Activated effector memory CD4-positive, alpha-beta T cell treated with Interleukin-2 at 50 U/mL for 16 hours (primary cell): Measurements from ENCODE around the gene D2HGDH.
"Not testable (repeated sequence)": the region's sequence is repeated elsewhere in the genome, so short reads cannot be mapped to it uniquely, and the experiment has no call there.

Source experiments
- DNase-seq: peaks from one replicate; pipeline ENCODE4 v3.0.0-alpha.2; 2020

The D2HGDH gene

DNA sequence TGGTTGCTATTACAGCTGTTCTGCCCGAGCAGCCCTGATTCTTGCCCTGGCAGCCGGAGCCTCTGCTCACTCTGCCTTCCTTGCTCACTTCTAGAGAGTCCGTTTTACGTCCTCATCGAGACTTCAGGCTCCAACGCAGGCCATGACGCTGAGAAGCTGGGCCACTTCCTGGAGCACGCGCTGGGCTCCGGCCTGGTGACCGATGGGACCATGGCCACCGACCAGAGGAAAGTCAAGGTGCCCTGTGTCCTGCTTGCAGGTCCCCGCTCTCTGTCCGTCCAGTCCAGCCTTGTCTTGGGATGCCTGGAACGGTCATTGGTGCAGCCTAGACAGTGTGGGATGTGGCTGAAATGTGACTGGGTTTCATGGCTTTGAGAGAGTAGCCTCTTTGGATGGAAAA is 16.7 kb downstream of the D2HGDH start:
- DNase-seq: no peak

DNA sequence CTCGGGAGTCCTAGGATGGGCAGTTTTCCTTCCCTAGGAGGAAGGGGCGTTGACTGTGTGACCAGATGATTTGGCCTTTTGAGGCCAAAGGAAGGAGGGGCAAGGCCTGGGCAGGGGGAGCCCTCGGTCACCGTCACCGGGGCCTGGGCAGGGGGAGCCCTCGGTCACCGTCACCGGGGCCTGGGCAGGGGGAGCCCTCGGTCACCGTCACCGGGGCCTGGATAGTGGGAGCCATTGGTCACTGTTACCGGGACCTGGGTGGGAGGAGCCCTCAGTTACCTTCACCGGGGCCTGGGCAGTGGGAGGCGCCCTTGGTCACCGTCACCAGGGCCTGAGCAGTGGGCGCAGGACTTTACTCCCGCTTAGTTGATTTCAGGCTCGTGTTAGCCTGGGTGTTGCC is 17.3 kb downstream of the D2HGDH start:
- DNase-seq: no peak

GRCh38 chr2:241752253-241752652 is 17.8 kb downstream of the D2HGDH start:
- no peak for DNase-seq

- DNase-seq: no peak
Observed at GRCh38 chr2:241752689-241753276, 18.4 kb downstream of the D2HGDH start.

DNA sequence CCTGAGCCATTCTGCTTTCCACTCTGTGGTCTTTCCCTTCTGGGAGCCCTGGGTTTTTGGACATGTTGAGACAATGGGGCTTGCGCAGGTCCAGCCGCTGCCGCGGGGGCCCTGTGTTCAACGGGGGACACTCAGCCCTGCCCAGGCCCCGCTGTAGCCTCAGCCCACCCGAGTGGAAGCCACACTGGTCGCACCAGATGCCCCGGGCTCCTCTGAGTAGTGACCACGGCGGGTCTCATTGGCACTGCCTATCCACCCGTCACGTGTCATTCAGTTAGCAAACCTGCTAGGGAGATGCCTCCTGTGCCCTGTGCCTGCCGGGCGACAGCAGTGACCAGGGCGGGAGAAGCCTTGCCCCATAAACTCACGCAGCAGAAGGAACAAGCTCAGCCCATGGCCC is 19.1 kb downstream of the D2HGDH start:
- DNase-seq: no peak

- DNase-seq: no peak
Observed at GRCh38 chr2:241754042-241754441, 19.6 kb downstream of the D2HGDH start.

DNA sequence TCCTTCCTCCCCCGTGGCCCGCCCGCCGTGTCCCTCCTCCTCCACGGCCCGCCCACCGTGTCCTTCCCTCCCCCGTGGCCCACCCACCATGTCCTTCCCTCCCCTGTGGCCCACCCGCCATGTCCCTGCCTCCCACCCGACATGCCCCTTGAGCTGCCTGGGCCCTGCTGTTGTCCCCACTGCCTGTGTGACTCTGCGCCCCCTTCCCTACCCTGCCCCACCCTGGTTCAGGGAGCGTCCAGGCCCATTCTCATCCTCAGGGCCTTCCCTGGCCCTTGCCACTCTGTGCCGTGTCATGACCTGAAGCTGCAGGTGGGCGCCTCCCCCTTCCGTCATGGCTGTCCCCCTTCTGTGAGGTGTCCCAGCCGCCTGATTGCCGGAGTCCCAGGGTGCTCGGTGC is 20.7 kb downstream of the D2HGDH start:
- DNase-seq: no peak

DNA sequence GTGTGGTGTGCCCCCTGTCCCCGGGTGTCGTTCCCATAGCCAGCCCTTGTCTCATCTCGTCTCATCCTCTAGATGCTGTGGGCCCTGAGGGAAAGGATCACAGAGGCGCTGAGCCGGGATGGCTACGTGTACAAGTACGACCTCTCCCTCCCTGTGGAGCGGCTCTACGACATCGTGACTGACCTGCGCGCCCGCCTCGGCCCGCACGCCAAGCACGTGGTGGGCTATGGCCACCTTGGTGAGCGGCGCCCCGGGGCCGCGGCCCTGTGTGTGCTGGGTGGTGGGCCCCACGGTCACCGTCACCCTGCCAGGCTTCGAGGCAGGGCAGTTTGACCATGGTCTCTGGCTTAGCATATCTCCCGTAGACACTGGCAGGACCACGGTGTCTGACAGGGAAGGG is 21.3 kb downstream of the D2HGDH start:
- no peak for DNase-seq

GRCh38 chr2:241759067-241759807 is 24.8 kb downstream of the D2HGDH start:
- no peak for DNase-seq

DNA sequence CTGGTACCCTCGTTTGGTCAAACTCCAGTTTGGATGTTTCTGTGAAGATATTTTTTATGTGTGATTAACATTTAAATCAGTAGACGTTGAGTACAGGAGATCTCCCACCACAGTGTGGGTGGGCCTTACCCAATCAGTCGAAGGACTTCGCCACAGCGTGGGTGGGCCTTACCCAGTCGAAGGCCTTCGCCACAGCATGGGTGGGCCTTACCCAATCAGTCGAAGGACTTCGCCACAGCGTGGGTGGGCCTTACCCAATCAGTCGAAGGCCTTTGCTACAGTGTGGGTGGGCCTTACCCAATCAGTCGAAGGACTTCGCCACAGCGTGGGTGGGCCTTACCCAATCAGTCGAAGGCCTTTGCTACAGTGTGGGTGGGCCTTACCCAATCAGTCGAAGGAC is 25.5 kb downstream of the D2HGDH start:
- not testable (repeated sequence) for DNase-seq

DNA sequence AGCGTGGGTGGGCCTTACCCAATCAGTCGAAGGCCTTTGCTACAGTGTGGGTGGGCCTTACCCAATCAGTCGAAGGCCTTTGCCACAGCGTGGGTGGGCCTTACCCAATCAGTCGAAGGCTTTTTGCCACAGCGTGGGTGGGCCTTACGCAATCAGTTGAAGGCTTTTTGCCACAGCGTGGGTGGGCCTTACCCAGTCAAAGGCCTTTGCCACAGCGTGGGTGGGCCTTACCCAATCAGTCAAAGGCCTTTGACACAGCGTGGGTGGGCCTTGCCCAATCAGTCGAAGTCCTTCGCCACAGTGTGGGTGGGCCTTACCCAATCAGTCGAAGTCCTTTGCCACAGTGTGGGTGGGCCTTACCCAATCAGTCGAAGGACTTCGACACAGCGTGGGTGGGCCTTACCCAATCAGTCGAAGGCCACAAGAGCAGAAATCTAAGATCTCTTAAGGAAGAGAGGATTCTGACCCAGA is 25.9 kb downstream of the D2HGDH start:
- DNase-seq: no peak

DNA sequence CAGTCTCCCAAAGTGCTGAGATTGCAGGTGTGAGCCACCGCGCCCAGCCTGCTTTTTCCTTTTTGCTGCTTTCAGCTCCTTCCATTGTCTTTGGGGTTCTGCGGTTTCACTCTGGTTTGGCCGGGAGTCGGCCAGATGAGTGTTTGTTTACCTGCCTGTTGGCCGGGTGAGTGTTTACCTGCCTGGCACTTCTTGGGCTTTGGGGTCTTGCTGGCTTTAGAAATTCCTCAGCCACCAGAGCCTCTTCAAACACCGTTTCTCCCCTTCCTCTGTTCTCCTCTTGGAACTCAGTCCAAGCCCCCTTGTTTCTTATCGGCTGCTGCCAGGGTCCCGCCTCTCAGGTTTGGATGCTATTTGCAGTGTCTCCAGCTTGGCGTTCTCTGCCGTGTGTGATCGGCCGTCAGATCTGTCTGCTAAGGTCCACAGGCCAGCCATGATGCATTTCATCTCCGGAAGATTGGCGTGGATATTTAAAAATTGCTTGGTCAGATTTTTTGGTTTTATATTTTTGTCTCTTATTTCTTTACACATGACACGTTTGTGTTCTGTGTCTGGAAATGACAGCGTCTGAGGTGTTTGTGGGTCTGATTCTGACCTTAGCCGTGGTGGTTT is 28.0 kb downstream of the D2HGDH start:
- no peak for DNase-seq

DNA sequence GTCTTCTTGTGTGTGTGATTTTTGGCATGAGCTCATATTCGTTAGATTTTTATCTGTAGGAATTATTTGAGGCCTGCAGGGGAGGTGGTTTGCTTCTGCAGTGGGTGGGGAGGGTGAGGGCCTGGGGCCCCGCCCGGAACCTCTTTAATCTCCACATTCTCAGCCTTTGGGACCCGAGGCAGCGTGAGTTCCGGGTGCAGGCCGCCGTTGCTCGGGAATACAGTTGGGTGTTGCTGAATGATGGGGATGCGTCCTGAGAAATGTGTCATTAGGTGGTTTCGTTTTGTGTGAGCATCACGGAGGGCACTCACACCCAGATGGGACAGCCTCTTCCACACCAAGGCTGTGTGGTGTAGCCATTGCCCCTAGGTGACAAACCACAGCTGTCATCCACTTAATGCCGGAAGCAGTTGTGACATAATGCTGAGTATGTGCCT is 28.5 kb downstream of the D2HGDH start:
- DNase-seq: peak; percentile 61

GRCh38 chr2:241763551-241764274 is 29.3 kb downstream of the D2HGDH start:
- DNase-seq: no peak

- no peak for DNase-seq
Observed at GRCh38 chr2:241764275-241765241, 30.1 kb downstream of the D2HGDH start.

DNA sequence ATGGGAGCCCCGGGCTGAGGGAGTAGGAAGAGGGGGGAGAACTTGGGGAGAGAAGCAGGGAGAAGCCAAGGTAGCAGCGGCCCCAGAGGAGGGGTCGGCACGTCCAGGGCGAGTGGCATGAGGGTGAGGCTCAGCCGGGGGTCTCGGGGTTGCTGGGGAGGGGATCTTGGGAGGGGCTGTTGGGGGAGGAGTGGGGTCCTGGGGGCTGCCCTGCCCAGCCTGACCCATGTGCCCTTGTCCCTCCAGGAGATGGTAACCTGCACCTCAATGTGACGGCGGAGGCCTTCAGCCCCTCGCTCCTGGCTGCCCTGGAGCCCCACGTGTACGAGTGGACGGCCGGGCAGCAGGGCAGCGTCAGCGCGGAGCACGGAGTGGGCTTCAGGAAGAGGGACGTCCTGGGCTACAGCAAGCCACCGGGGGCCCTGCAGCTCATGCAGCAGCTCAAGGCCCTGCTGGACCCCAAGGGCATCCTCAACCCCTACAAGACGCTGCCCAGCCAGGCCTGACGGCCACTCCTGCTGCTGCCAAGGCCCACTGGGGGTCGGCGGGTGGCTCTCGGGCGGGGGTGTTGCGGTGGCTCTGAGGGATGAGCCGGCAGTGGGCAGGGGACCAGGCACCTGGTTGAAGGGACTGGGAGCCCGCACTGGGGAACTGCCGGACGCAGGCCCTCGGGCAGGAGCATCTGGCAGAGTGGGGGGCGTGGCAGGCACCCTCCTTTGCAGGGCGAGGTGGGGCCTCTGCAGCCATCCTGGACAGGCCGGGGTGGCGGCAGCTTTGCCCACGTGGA is 33.2 kb downstream of the D2HGDH start:
- DNase-seq: no peak

GRCh38 chr2:241768251-241768711 is 33.9 kb downstream of the D2HGDH start:
- no peak for DNase-seq

- DNase-seq: no peak
Observed at GRCh38 chr2:241768850-241769249, 34.4 kb downstream of the D2HGDH start.

DNA sequence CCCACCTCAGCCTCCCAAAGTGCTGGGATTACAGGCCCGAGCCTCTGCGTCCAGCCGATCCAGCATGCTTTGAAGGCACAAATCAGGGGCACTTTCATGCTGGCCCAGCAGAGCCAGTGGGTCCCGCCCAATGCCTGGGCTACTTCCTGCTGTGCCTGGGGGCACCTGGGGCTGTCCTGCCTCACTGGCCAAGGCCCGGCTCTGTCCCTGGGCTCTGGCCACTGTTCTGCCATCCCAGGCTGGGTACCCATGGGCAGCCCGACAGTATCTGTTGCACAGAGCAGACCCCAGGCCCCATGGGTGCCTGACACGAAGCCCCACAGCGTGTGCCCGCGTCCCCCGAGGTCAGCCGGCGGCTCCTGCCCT is 35.4 kb downstream of the D2HGDH start:
- DNase-seq: no peak

DNA sequence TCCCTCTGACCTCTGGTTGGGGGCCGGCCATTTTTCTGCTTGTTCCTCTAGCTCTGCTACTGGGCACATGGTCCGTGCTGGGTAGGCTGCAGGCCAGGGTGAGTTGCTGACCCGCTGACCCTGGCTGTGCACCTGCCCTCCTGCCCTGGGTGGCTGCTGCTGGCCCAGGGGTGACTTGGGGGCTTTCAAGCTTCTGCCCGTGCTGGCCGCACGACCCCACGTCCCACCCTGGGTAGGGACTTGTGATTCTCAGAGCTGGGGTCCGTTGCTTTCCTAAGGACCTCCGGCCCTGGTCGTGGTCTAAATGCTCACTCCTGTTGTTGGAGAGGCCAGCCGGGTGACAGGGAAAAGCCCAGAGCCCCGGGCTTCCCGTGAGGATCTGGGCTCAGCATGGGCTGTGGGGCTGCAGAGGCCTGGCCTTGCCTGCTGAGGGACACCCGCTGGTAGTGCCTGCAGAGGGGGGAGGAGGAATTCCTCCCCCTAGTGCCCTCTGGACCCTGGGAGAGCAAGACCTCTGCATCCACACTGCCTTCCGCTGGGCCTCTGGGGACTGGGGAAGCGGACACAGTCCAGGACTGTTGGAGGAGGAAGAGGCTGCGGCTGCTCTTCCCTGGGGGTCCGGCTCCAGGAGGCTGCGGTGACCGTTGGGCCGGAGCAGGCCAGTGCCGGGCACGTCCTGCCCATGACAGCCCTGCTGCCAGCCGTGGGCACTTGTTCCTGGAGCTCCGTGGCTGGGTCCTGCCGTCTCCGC is 35.9 kb downstream of the D2HGDH start:
- no peak for DNase-seq

DNA sequence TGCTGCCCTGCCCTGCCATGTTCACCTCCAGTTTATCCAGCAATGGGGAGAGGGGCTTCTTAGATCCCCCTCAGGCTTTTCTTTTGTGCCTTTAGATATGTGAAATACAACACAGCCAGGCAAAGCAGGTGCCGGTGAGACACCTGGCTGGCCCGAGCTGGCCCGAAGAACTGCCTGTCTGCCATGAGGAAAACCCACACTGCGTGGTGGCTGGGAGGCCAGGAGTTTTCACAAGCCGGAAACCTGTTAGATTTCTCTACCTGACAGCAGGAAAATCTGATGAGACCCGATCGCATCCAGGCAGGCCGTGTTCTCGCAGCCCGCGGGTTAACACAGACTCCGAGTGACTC is 36.5 kb downstream of the D2HGDH start:
- DNase-seq: no peak
